SU-DHL-6 (cell line): ENCODE measurements around the gene NTNG1.

ENCODE experiments used
- H2AFZ ChIP-seq: fragments of 200-600 bp; sonication (generic); 2 replicates; pipeline ENCODE4 v1.6.1; 2014; ENCODE audit warnings: low read depth, mild to moderate bottlenecking, moderate library complexity, mixed read lengths, antibody characterized with exemption, low read length; ENCODE audit not compliant: severe bottlenecking
- H3F3A ChIP-seq: fragments of 200-600 bp; shearing (Covaris generic); 2 replicates; pipeline ENCODE4 v1.6.0; 2016; ENCODE audit warnings: antibody characterized with exemption, mild to moderate bottlenecking; ENCODE audit not compliant: insufficient read depth
- H3K27ac ChIP-seq: fragments of 200-600 bp; sonication (generic); 2 replicates; pipeline ENCODE4 v1.5.1; 2016; ENCODE audit warnings: low read depth, mild to moderate bottlenecking, low read length, moderate library complexity, mixed read lengths
- H3K27me3 ChIP-seq: fragments of 200-600 bp; sonication (generic), shearing (Covaris generic); 2 replicates; pipeline ENCODE4 v1.6.0; 2014; ENCODE audit warnings: mild to moderate bottlenecking, low read length
- H3K36me3 ChIP-seq: fragments of 200-600 bp; sonication (generic); 2 replicates; pipeline ENCODE4 v1.6.1; 2014; ENCODE audit warnings: mild to moderate bottlenecking, low read length, mixed read lengths
- H3K4me2 ChIP-seq: fragments of 300-600, 200-600 bp; shearing (Covaris generic), sonication (generic); 2 replicates; pipeline ENCODE4 v1.6.0; 2014; ENCODE audit warnings: low read length, low read depth, mild to moderate bottlenecking; ENCODE audit not compliant: poor library complexity, severe bottlenecking
- H3K4me3 ChIP-seq: fragments of 200-600 bp; sonication (generic); 2 replicates; pipeline ENCODE4 v1.5.1; 2014; ENCODE audit warnings: antibody characterized with exemption, low read length, mild to moderate bottlenecking, mixed read lengths; ENCODE audit not compliant: insufficient read depth, poor library complexity, severe bottlenecking
- H3K79me2 ChIP-seq: fragments of 200-600 bp; sonication (generic); 2 replicates; pipeline ENCODE4 v1.6.1; 2014; ENCODE audit warnings: mild to moderate bottlenecking, low read length, moderate library complexity; ENCODE audit not compliant: insufficient read depth
- H3K9ac ChIP-seq: fragments of 200-600 bp; sonication (generic); 2 replicates; pipeline ENCODE4 v1.7.0; 2014; ENCODE audit warnings: mild to moderate bottlenecking, low read length
- H3K9me2 ChIP-seq: fragments of 200-600 bp; sonication (generic); replicated peaks from 2 replicates; pipeline ENCODE4 v1.6.1; 2014; ENCODE audit warnings: low read length; ENCODE audit not compliant: insufficient read depth
- H3K9me3 ChIP-seq: fragments of 200-600 bp; sonication (generic); 2 replicates; pipeline ENCODE4 v1.6.1; 2014; ENCODE audit warnings: low read length, mixed read lengths; ENCODE audit not compliant: insufficient read depth
- H4K20me1 ChIP-seq: fragments of 200-600 bp; sonication (generic); 2 replicates; pipeline ENCODE4 v1.6.1; 2014; ENCODE audit warnings: low read depth, mild to moderate bottlenecking, antibody characterized with exemption, low read length, moderate library complexity, mixed read lengths
- EZH2phosphoT487 ChIP-seq: fragments of 200-600 bp; sonication (generic), shearing (Covaris generic); conservative IDR thresholded peaks from 2 replicates; pipeline ENCODE4 v1.6.1; 2018; ENCODE audit warnings: mild to moderate bottlenecking, antibody characterized with exemption, low read length, moderate library complexity, mixed read lengths
- TF ChIP-seq, protein P1 (sequence below): fragments of 200-600 bp; sonication (generic); IDR thresholded peaks from one replicate; pipeline ENCODE4 v1.5.1; 2017; ENCODE audit warnings: antibody characterized with exemption, mild to moderate bottlenecking, low read length, moderate library complexity; ENCODE audit not compliant: insufficient read depth, poor library complexity, severe bottlenecking

Gene NTNG1

GRCh38 chr1:107145637-107146036 lies 4.8 kb downstream of the NTNG1 start:
- Histone ChIP-seq H3K27me3 (no peaks in the 10 kb centered on the region), H3K9me3 (no peaks in the 10 kb centered on the region), H3K4me3 (no peak overlapping the region), H3F3A (peaks cover 6% of the 10 kb centered on the region; the same call in 1 of the 2 replicates), H3K79me2 (peaks cover 3% of the 10 kb centered on the region), H3K27ac (no peak overlapping the region), H2AFZ (no peak overlapping the region), H4K20me1 (no peaks in the 10 kb centered on the region), H3K4me2 (no peak overlapping the region), H3K9me2 (no peaks in the 10 kb centered on the region), H3K9ac (no peak overlapping the region), H3K36me3 (no peaks in the 10 kb centered on the region)
- TF ChIP-seq, protein P1, sequence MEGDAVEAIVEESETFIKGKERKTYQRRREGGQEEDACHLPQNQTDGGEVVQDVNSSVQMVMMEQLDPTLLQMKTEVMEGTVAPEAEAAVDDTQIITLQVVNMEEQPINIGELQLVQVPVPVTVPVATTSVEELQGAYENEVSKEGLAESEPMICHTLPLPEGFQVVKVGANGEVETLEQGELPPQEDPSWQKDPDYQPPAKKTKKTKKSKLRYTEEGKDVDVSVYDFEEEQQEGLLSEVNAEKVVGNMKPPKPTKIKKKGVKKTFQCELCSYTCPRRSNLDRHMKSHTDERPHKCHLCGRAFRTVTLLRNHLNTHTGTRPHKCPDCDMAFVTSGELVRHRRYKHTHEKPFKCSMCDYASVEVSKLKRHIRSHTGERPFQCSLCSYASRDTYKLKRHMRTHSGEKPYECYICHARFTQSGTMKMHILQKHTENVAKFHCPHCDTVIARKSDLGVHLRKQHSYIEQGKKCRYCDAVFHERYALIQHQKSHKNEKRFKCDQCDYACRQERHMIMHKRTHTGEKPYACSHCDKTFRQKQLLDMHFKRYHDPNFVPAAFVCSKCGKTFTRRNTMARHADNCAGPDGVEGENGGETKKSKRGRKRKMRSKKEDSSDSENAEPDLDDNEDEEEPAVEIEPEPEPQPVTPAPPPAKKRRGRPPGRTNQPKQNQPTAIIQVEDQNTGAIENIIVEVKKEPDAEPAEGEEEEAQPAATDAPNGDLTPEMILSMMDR: no peak
- no peak for TF ChIP-seq EZH2phosphoT487

DNA sequence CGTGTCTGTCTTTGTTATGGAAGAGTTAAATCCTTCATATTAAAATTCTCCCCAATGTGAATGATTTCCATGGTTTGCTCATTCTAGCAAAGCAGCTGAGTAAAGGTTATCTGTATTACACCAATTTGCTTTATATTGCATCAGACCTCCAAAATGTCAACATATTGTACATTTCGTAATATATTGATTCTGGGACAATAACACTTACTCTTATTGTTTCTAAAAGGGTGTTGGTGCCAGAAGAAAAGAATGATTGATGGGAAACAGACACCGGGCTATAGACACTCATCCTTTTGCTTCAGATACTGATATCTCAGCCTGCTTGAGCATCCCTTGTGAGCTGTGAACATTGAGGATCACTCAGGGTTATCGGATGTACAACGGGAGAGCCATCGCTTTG lies 7.0 kb downstream of the NTNG1 start:
- no peaks in the 10 kb centered on the region for H3K9me3 ChIP-seq
- H2AFZ ChIP-seq: no peak overlapping the region
- no peaks in the 10 kb centered on the region for H3F3A ChIP-seq
- peaks cover 3% of the 10 kb centered on the region for H3K79me2 ChIP-seq
- H3K27me3 ChIP-seq: no peaks in the 10 kb centered on the region
- H3K9me2 ChIP-seq: no peaks in the 10 kb centered on the region
- H3K9ac ChIP-seq: no peak overlapping the region
- H3K4me3 ChIP-seq: no peak overlapping the region
- no peaks in the 10 kb centered on the region for H4K20me1 ChIP-seq
- no peak overlapping the region for H3K27ac ChIP-seq
- TF ChIP-seq, protein P1: no peak
- TF ChIP-seq EZH2phosphoT487: no peak
- H3K36me3 ChIP-seq: no peaks in the 10 kb centered on the region
- H3K4me2 ChIP-seq: no peak overlapping the region

- H3K4me3 ChIP-seq: no peak overlapping the region
- no peak overlapping the region for H3K27ac ChIP-seq
- H3K4me2 ChIP-seq: no peak overlapping the region
- H3K36me3 ChIP-seq: no peaks in the 10 kb centered on the region
- no peaks in the 10 kb centered on the region for H3K27me3 ChIP-seq
- H3K79me2 ChIP-seq: peaks cover 3% of the 10 kb centered on the region; the same call in 1 of the 2 replicates
- TF ChIP-seq, protein P1: no peak
- TF ChIP-seq EZH2phosphoT487: no peak
- H4K20me1 ChIP-seq: no peaks in the 10 kb centered on the region
- no peaks in the 10 kb centered on the region for H3F3A ChIP-seq
- no peaks in the 10 kb centered on the region for H3K9me2 ChIP-seq
- H3K9me3 ChIP-seq: no peaks in the 10 kb centered on the region
- no peak overlapping the region for H2AFZ ChIP-seq
- no peak overlapping the region for H3K9ac ChIP-seq
Observed at GRCh38 chr1:107149946-107150345, 9.1 kb downstream of the NTNG1 start.

DNA sequence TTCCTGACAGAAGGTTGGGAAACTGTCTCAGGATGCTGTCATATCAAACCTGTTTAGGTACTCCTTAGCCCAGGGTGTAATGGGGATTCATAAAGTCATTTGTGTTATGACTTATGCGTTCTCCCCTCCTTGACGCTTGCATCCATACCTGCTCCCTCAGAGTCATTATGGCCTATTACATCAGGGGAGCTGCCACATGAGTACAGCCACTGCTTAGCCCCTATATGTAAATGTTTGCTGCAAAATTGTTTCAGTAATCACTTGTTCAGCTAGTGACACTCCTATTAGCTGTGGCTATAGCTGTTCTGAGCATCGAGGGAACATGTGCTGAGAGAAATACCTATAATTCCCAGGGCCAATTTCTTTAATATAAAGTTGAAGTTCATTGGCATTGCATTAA lies 10.5 kb downstream of the NTNG1 start:
- H3K9me3 ChIP-seq: no peaks in the 10 kb centered on the region
- no peak overlapping the region for H3K27ac ChIP-seq
- no peak overlapping the region for H3K4me2 ChIP-seq
- no peaks in the 10 kb centered on the region for H3K36me3 ChIP-seq
- no peaks in the 10 kb centered on the region for H3K9me2 ChIP-seq
- H3K4me3 ChIP-seq: no peak overlapping the region
- no peak overlapping the region for H3K9ac ChIP-seq
- H3F3A ChIP-seq: no peaks in the 10 kb centered on the region
- 0 out of 2 replicates have a peak, but pooled peaks cover 4% of the 10 kb centered on the region for H4K20me1 ChIP-seq
- TF ChIP-seq, protein P1: no peak
- TF ChIP-seq EZH2phosphoT487: no peak
- H3K79me2 ChIP-seq: no peaks in the 10 kb centered on the region
- no peaks in the 10 kb centered on the region for H3K27me3 ChIP-seq
- H2AFZ ChIP-seq: no peak overlapping the region
